Epidermal melanocyte (primary cell): ENCODE results near the gene RABL6.
"Not testable (repeated sequence)": the region's sequence is repeated elsewhere in the genome, so short reads cannot be mapped to it uniquely, and the experiment has no call there.

Experiments used
- DNase-seq: peaks from one replicate; pipeline ENCODE4 v3.0.0; 2011; ENCODE audit warnings: low spot score; ENCODE audit not compliant: insufficient read length

The RABL6 gene

DNA sequence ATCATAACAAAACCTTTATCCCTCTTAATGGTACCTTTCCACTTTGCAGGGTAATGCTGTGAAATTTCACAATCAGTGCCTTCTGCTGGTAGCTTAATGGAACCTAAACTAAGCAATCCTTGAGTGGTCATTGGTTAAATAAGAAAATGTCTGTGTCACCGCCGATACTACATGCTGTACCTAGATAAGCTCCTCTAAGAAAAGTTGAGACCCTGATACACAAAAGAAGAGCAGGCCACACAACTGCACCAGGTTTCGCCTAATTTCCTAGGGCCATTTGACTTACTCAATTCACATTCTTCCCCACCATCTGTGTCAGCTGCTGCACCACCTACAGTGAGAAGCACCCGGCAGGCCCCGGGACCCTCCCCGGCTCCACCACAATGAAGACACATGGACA is 67.4 kb downstream of the RABL6 start:
- DNase-seq = no peak

DNA sequence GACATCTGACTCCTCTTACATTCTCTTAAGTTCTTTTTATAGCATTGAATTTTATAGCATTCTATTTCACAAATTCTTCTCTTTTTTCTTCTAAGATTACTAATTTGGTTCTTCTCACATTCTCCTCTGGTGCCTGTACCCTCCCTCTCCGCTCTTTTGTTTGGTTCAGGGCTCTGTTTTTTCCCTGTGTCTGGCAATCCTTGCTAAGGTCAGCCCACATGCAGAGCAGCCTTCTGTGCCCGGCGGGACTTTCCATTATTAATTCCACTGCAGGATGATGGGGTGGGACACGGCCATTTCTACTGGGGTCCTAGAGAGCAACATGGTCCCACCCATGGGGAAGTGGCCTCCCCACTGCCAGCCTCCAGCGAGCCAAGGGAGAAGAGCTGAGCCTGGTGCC is 68.7 kb downstream of the RABL6 start:
- DNase-seq = no peak

DNA sequence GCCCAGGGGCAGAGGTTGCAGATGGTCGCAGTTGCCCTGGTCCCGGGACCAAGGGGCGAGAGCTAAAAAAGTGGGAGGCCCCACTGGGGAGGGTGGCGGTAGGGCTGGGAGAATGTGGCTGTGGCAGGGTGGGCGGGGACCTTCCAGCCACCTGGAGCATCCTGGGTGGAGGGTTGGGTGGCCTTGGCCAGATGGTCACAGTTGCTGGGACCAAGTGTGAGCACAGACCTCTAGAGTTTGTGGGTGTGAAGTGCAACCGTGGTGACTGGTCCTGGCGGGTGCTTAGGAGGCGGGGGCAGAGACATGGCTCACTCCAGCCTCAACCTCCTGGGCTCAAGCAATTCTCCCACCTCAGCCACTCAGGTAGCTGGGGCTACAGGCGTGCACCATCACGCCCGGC is 72.9 kb downstream of the RABL6 start:
- DNase-seq = no peak

DNA sequence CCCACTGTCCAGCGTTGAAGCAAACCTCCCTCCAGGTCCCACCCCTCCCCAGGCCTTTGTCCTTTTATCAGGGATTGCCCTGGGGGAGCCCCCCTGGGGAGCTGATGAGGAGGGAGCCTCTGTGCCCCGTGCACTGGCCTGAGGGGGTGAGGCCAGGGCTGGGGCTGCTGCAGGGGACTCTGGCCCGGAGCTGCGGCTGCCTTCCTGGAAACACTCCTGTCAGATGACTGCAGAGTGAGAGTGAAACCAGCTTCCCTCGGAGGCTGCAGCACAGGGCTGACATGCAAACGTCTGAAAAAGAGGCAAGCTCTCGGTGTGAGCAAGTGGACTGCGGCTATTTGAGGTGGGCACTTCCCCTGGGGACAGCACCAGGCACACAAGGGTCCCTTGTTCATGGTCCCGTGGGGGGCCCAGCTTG is 74.0 kb downstream of the RABL6 start:
- DNase-seq = peak; percentile 79

DNA sequence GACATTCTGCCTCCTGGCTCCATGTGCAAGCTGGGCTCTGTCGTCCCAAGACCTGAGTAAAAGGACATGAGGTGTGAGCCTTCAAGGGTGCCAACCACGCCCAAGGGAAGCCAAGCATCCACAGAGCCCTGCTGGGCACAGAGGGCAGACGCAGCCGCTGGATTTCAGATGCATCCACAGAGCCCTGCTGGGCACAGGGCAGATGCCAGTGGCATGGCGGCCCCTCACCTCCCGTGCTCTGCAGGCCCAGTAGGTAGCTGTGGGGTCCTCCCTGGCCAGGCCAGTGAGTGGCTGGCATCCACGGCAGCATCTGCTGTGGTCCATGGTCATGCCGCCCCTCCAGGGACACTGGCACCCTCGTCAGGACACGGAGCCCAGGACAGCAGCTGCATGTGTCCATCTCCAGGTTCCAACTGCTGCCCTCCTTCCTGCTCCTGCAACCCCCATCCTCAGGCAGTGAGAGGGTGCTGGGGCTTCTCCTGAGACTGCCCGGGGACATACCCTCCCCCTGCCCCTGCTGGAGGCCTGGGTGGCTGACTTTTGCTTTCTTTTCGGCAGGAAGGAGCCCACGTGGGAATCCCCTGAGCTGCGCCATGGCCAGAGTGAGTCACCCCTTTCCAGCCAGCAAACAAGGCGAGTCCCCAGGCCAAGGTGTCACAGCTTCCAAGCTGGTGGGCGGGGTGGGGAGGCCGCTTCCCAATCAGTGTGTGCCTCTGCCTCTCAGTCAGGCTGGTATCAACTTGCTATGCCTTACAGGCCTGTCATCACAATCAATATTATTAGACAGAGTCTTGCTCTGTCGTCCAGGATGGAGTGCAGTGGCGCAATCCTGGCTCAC is 74.6 kb downstream of the RABL6 start:
- no peak for DNase-seq

DNA sequence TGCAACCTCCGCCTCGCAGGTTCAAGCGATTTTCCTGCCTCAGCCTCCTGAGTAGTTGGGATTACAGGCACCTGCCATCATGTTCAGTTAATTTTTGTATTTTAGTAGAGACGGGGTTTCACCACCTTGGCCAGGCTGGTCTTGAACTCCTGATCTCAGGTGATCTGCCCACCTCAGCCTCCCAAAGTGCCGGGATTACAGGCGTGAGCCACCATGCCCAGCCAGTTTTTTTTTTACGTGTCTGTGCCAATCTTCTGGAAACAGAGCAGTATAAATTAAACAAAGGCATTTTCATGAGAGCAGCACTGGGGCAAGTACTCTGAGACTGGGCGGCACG is 75.2 kb downstream of the RABL6 start:
- DNase-seq = not testable (repeated sequence)

DNA sequence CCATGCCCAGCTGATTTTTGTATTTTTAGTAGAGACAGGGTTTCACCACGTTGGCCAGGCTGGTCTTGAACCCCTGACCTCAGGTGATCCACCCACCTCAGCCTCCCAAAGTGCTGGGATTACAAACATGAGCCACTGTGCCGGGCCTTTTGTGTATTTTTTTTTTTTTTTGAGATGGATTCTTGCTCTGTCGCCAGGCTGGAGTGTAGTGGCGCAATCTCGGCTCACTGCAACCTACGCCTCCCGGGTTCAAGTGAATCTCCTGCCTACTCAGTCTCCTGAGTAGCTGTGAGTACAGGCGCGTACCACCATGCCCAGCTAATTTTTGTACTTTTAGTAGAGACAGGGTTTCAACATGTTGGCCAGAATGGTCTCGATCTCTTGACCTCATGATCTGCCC is 75.9 kb downstream of the RABL6 start:
- not testable (repeated sequence) for DNase-seq

DNA sequence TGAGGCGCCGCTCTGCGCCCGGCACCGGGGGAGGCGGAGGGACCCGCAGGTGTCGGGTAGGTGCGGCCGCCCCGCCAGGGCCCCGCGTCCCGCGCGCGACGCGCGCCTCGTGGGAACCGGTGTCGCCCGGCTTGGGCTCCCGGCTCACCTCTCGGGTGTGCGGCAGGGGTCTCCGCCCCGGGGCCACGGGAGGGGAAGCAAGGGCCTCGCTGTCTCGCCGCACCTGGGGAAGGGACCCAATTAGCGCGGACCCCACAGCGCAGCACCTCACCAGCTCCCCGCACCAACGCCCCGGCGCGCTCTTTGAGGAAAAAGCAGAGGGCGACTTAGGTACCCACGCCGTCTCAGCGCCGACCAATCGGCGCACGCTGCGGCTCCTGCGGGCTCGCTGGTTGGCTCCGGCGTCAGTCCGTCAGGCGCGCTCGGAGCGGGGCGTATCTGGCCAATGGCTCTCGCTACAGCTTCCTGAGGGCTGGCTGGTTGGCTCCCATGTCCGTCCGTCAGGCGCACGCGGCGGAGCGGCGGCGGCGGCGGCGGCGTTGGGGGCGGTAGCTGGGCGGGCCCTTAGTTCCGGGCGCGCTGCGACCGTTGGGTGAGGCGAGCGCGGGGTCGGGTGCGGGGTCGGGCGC is 78.3 kb downstream of the RABL6 start, which contains the start of gene TRAF2:
TRAF2 (plus strand) TSS at position 567 of the 629 bp plus-strand sequence. CDS start 12,225 bp downstream, outside the sequence.
- peak; percentile 100 for DNase-seq

DNA sequence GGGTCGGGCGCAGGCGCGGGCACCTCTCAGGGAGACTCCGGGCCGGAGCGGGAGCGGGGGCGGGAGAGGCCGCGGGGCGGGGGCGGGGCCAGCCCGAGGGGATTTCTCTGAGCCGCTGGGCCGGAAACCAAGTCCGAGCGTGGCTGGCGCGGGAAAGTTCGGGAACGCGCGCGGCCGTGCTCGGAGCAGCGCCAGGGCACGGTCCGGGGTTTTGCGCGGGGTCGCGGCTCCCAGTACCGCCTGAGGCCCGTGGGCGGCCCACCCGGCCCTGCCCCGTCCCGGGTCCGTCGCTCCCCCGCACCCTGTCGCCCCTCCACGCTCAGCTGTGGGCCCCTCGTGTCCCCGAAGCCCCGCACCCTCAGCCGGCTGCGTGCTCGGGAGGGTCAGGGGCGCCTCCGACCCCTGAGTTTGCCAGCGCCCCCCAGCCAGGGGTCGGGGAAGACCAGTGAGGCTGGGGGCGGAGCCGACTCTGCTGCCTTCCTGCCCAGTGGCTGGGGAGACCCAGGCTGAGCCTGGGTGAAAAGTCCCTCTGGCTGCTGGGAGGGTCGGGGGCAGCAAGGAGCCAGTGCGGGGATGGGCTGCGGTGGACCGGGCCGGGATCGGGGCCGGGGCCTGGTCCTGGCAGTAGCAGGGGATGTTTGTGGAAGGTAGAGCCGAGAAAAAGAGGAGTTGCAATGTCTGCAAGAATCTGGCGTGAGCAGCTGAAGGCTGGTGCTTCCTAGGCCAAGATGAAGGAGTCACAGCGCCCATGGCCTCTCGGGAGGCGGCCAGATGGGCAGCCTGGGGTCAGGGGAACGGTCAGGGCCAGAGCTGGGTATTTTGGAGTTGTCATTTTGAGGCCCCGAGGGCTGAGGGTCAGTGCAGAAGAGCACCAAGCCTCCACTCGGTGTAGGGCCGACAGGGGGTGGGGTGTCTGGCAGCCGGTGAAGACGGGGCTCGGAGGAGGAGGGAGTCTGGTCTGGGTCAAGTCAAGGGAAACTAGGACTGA is 79.2 kb downstream of the RABL6 start:
- DNase-seq = peak; percentile 84

DNA sequence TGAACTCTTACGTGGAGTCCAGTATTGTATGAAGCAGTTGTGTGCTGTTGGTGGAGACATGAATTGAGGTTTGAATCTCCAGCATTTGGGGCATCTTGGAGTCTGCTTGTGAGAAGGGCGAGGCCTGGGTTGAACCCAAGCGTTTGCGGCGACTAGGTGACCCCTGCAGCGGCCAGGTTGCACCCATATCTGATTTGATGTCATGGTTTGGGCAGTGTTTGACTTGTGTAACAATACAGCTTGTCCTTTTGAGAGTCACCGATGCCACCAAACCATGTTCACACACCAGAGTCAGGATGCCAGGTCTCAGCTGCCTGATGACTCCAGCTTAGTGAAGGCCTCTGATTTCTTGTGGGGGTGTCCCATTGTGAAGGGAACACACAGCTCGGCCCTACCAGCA is 80.7 kb downstream of the RABL6 start:
- DNase-seq = no peak

DNA sequence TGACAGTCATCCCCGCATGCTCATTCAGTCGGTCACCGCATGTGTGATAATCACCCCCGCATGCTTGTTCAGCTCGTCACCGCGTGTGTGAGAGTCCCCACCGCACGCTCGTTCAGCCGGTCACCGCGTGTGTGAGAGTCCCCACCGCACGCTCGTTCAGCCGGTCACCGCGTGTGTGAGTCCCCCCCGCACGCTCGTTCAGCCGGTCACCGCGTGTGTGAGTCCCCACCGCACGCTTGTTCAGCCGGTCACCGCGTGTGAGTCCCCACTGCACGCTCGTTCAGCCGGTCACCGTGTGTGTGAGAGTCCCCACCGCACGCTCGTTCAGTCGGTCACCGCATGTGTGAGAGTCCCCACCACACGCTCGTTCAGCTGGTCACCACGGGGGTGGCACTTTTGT is 82.1 kb downstream of the RABL6 start:
- no peak for DNase-seq

DNA sequence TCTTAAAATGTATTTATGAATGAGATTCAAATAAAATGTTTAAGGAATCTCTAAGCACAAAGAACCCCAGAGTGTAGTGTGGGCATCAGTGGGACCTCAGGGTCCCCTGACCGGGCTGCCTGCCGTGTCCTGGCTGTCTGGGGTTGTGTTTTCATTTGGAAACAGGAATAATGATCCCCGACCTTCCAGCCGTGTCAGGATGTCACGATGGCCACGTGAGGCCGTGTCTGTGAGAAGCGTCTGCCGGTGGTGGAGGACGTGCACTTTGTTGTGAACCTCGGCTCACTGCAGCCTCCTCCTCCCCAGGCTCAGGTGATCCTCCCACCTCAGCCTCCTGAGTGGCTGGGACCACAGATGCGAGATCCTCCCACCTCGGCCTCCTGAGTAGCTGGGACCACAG is 82.9 kb downstream of the RABL6 start:
- DNase-seq = no peak
